HepG2 (cell line): ENCODE results near the gene VAC14.

Experiments
- NCOR1 ChIP-seq: fragments of 200-600 bp; sonication (generic); IDR thresholded peaks from 2 replicates; pipeline ENCODE4 v1.7.0; 2017; ENCODE audit warnings: antibody characterized with exemption, low read length, borderline replicate concordance
- NONO ChIP-seq, 2 experiments: fragments of 450-650 bp in 1 of 2; sonication (generic) in 1 of 2; formaldehyde crosslinking in 1 of 2; IDR thresholded peaks in 1 of 2; conservative IDR thresholded peaks in 1 of 2; 2 replicates each; pipeline versions ENCODE4 v1.6.1 to v1.8.0; 2017 to 2022; ENCODE audit warnings: mild to moderate bottlenecking in 1 of 2, missing genetic modification reagents in 1 of 2, moderate library complexity in 1 of 2
- POGZ ChIP-seq: sonication (generic); formaldehyde crosslinking; IDR thresholded peaks from 2 replicates; pipeline ENCODE4 v1.4.0; 2020; ENCODE audit warnings: mild to moderate bottlenecking, missing genetic modification reagents
- POLR2AphosphoS2 ChIP-seq: IDR thresholded peaks from 2 replicates; pipeline ENCODE4 v1.6.1; 2011; ENCODE audit warnings: low read depth, low read length, improper control_type of control experiment
- REST ChIP-seq, 2 experiments: IDR thresholded peaks; 2 replicates each; pipeline ENCODE4 v1.6.1; 2011 to 2012; ENCODE audit warnings: low read length in 2 of 2, borderline replicate concordance in 1 of 2, low read depth in 1 of 2, mild to moderate bottlenecking in 1 of 2, moderate library complexity in 1 of 2
- ZBTB10 ChIP-seq: sonication (generic); formaldehyde crosslinking; IDR thresholded peaks from 2 replicates; pipeline ENCODE4 v1.4.0; 2020; ENCODE audit warnings: missing genetic modification reagents, borderline replicate concordance

GRCh38 chr16:70638814-70639792 lies 161.9 kb downstream of the VAC14 start:
- no peak for TF ChIP-seq POGZ
- no peak for TF ChIP-seq REST (IDR thresholded peaks at IDR 0.05; ENCODE audit: borderline replicate concordance in 1 of 2, low read depth in 1 of 2, low read length in 2 of 2)
- no peak for TF ChIP-seq POLR2AphosphoS2
- no peak for TF ChIP-seq NCOR1
- TF ChIP-seq NONO (IDR thresholded peaks at IDR 0.05): no peak
- no peak for TF ChIP-seq NONO (CRISPR knock-in tag; conservative IDR thresholded peaks at IDR 0.05)
- TF ChIP-seq ZBTB10 (CRISPR knock-in tag): no peak
